PFSK-1 (cell line): ENCODE data around the gene TPRG1.

Source experiments
- FOXP2 ChIP-seq: optimal IDR thresholded peaks from 2 replicates; pipeline ENCODE3; 2011; ENCODE audit warnings: borderline replicate concordance, control low read depth, inconsistent platforms; ENCODE audit not compliant: insufficient read depth; ENCODE audit errors: extremely low read length, extremely low read depth
- POLR2AphosphoS5 ChIP-seq: IDR thresholded peaks from 2 replicates; pipeline ENCODE4 v1.6.1; 2012; ENCODE audit warnings: low read depth, mild to moderate bottlenecking, control low read depth, low read length, moderate library complexity
- REST ChIP-seq, 2 experiments: IDR thresholded peaks; 2 replicates each; pipeline versions ENCODE4 v1.6.1 to v1.8.0; 2011 to 2012; ENCODE audit warnings: low read depth in 2 of 2, low read length in 2 of 2, control low read depth in 1 of 2, inconsistent platforms in 1 of 2, mild to moderate bottlenecking in 1 of 2, moderate library complexity in 1 of 2; ENCODE audit not compliant: insufficient read depth in 1 of 2
- SIN3A ChIP-seq: IDR thresholded peaks from 2 replicates; pipeline ENCODE4 v1.6.1; 2012; ENCODE audit warnings: mild to moderate bottlenecking, low read length, moderate library complexity, borderline replicate concordance; ENCODE audit not compliant: insufficient read depth
- TAF1 ChIP-seq: IDR thresholded peaks from 2 replicates; pipeline ENCODE4 v1.6.1; 2012; ENCODE audit warnings: low read length, control low read depth, borderline replicate concordance; ENCODE audit not compliant: insufficient read depth

GRCh38 chr3:189270248-189270832 is 98.6 kb downstream of the TPRG1 start:
- no peak for TF ChIP-seq POLR2AphosphoS5
- TF ChIP-seq REST (IDR thresholded peaks at IDR 0.05; ENCODE audit: insufficient read depth in 1 of 2, low read depth in 2 of 2, low read length in 2 of 2) = no peak
- TF ChIP-seq TAF1 = no peak
- TF ChIP-seq SIN3A = no peak
- no peak for TF ChIP-seq FOXP2
